ENCODE data around the gene HSH2D.

GRCh38 chr19:16202320-16203255, 59.1 kb downstream of the HSH2D start:
- TF ChIP-seq CTCF (IDR thresholded peaks at IDR 0.05; ENCODE audit: low read length) (no peak), EZH2 (optimal IDR thresholded peaks at IDR 0.05; ENCODE audit: low read depth, low read length) (no peak)

All from MM.1S (cell line).